Measurements from ENCODE around the gene PRSS53. TPM values are rescaled to one million over a fixed set of nuclear protein-coding genes. Genes with fewer than 3 reads are reported as not detected.

PRSS53 gene
- total RNA-seq, 1 donor from 2014 or later: 4.9 TPM

DNA sequence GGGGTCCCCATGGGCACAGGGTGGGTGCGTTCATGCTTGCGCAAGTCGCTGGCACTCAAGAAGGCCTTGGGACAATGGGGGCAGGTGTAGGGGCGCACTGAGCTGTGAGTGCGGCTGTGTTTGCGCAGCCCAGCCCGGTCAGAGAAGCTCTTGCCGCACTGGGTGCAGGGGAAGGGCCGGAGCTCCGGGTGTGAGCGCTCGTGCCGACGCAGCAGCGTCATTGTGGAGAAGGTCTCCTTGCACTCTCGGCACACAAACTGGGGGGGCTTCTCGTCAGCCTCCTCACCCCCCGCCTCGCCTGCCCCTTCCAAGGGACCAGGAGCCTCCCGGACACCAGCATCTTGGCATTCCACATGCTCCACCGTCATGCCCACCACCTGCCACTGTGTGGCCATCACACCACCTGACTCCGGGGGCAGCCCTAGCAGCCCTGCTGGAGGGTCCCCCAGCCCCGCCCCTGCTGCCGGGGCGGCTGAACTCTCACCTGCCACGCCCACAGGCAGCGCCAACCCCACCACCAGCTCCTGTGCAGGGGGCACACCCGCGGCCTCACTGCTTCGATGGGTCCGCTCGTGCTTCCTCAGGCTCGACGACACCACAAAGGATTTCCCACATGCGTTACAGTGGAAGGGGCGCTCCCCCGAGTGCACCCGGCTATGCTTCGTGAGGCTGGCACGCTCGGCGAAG, 27.5 kb downstream of the PRSS53 start:
- no peak overlapping the region for H3K27ac Mint-ChIP-seq
- TF ChIP-seq, protein P1, sequence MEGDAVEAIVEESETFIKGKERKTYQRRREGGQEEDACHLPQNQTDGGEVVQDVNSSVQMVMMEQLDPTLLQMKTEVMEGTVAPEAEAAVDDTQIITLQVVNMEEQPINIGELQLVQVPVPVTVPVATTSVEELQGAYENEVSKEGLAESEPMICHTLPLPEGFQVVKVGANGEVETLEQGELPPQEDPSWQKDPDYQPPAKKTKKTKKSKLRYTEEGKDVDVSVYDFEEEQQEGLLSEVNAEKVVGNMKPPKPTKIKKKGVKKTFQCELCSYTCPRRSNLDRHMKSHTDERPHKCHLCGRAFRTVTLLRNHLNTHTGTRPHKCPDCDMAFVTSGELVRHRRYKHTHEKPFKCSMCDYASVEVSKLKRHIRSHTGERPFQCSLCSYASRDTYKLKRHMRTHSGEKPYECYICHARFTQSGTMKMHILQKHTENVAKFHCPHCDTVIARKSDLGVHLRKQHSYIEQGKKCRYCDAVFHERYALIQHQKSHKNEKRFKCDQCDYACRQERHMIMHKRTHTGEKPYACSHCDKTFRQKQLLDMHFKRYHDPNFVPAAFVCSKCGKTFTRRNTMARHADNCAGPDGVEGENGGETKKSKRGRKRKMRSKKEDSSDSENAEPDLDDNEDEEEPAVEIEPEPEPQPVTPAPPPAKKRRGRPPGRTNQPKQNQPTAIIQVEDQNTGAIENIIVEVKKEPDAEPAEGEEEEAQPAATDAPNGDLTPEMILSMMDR (IDR thresholded peaks at IDR 0.05; ENCODE audit: unreplicated experiment): no peak
- H3K27me3 Mint-ChIP-seq (ENCODE audit: low read depth): no peaks in the 10 kb centered on the region
- H3K4me1 Mint-ChIP-seq: peaks cover 7% of the 10 kb centered on the region
- H3K36me3 Mint-ChIP-seq: peaks cover 28% of the 10 kb centered on the region
- no peak overlapping the region for H3K4me3 Mint-ChIP-seq
- DNase-seq (ENCODE audit: low spot score in 2 of 2, unreplicated experiment in 2 of 2): no peak
- no peaks in the 10 kb centered on the region for H3K9me3 Mint-ChIP-seq

DNA sequence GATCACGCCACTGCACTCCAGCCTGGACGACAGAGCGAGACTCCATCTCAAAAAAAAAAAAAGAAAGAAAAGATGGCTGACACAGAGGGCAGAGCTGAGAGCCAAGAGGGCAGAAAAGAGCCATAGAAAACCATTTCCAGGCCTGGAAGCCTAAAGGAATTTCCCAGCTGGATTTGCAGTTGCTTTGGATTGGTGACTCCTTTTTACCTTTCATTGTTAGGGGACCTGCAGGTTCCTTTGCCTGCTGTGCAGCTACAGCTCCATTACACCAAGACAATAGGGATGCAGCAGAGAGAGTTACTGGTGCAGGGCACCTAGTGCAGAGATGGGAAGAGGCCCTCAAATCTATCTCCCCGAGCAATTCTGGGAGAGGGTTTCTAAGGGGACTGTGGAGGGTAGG, 33.1 kb downstream of the PRSS53 start:
- peaks cover 4% of the 10 kb centered on the region for H3K9me3 Mint-ChIP-seq
- no peaks in the 10 kb centered on the region for H3K27me3 Mint-ChIP-seq (ENCODE audit: low read depth)
- DNase-seq (ENCODE audit: low spot score in 2 of 2, unreplicated experiment in 2 of 2): no peak
- peaks cover 7% of the 10 kb centered on the region for H3K36me3 Mint-ChIP-seq
- no peaks in the 10 kb centered on the region for H3K4me1 Mint-ChIP-seq
- H3K27ac Mint-ChIP-seq: no peak overlapping the region
- H3K4me3 Mint-ChIP-seq: no peak overlapping the region
- TF ChIP-seq, protein P1 (IDR thresholded peaks at IDR 0.05; ENCODE audit: unreplicated experiment): no peak

DNA sequence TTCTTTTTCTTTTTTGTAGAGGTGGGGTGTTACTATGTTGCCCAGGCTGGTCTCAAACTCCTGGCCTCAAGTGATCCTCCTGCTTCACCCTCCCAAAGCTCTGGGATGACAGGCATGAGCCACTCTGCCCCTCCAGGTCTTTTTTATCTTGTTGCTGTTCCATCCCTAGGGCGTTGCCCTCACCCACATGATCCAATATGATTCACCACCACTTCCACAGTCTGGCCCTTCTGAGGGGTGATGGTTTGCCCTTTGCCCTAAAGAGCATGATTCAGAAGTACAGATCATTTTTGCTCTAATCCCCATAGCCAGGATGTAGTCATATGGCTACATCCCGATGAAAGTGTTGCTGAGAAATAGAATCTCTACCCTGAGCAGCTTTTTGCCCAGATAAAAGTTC, 36.6 kb downstream of the PRSS53 start:
- Mint-ChIP-seq H3K27me3 (ENCODE audit: low read depth) (no peaks in the 10 kb centered on the region), H3K36me3 (no peaks in the 10 kb centered on the region), H3K27ac (no peak overlapping the region), H3K9me3 (peaks cover 4% of the 10 kb centered on the region), H3K4me1 (no peaks in the 10 kb centered on the region), H3K4me3 (no peak overlapping the region)
- TF ChIP-seq, protein P1 (IDR thresholded peaks at IDR 0.05; ENCODE audit: unreplicated experiment): no peak
- no peak for DNase-seq (ENCODE audit: low spot score in 2 of 2, unreplicated experiment in 2 of 2)

DNA sequence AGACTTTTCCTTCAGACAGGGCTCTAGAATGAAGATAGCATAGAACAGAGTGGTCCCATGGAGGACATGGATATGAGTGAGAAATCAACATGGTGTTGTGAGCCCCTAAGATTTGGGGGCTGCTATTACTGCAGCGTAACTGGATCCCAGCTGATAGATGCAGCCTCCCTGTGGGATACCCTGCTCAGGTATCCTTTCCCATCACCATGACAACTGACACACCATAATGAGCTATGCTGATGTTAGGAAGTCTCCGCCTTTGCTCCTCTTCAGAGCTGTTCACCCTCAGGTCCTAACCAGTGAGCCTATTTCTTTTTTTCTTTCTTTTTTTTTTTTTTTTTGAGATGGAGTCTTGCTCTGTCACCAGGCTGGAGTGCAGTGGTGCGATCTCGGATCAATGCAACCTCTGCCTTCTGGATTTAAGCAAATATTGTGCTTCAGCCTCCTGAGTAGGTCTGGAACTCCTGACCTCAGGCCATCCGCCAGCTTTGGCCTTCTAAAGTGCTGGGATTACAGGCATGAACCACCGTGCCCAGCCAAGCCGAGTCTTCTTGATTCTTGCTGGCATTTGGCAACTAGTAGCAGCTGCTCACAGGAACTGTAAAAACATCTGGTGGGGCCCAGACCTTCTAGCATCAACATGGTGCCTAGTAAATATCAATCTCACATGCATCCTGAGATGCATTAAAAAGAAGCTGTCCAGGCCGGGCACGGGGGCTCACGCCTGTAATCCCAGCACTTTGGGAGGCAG, 38.3 kb downstream of the PRSS53 start:
- TF ChIP-seq, protein P1 (IDR thresholded peaks at IDR 0.05; ENCODE audit: unreplicated experiment): no peak
- Mint-ChIP-seq H3K27me3 (ENCODE audit: low read depth) (peaks cover 2% of the 10 kb centered on the region), H3K4me1 (no peaks in the 10 kb centered on the region), H3K36me3 (no peaks in the 10 kb centered on the region), H3K9me3 (peaks cover 7% of the 10 kb centered on the region), H3K4me3 (no peak overlapping the region), H3K27ac (no peak overlapping the region)
- DNase-seq (ENCODE audit: low spot score in 2 of 2, unreplicated experiment in 2 of 2): no peak

DNA sequence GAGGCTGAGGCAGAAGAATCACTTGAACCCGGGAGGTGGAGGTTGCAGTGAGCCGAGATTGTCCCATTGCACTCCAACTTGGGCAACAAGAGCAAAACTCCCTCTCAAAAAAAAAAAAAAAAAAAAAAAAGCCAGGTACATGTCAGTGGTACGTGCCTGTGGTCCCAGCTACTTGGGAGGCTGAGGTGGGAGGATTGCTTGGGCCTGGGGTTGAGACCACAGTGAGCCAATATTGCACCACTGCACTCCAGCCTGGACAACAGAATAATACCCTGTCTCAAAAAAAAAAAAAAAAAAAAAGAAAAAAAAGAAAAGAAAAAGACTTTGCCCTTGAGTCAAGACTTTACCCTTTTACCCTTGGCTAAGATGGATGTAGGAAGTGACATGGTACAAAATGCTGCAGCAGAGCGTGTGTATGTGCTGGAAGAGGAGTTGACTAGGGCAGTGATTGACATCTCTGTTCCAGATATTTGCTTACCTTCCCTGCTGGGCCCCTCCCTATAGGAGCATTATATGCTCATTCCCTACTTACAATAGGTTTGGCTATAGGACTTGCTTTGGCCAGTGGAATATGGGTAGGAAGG, 44.8 kb downstream of the PRSS53 start:
- Mint-ChIP-seq H3K9me3 (peaks cover 3% of the 10 kb centered on the region), H3K27ac (no peak overlapping the region), H3K36me3 (peaks cover 5% of the 10 kb centered on the region), H3K4me3 (no peak overlapping the region), H3K27me3 (ENCODE audit: low read depth) (peaks cover 2% of the 10 kb centered on the region), H3K4me1 (no peaks in the 10 kb centered on the region)
- TF ChIP-seq, protein P1 (IDR thresholded peaks at IDR 0.05; ENCODE audit: unreplicated experiment): no peak
- DNase-seq (ENCODE audit: low spot score in 2 of 2, unreplicated experiment in 2 of 2): no peak
